D721Med (cell line): ENCODE data around the gene EXOC2.

Experiments used
- DNase-seq: peaks from one replicate; pipeline ENCODE4 v3.0.0; 2011; ENCODE audit warnings: low spot score; ENCODE audit not compliant: insufficient read length
- FAIRE-seq: peaks from 2 replicates; lab custom pipeline; 2011; peaks lifted over from hg19 to GRCh38; lab: Jason Lieb, UNC
- TF ChIP-seq, protein P1 (sequence below): IDR thresholded peaks from 2 replicates; pipeline ENCODE4 v1.5.1; 2012; ENCODE audit warnings: mild to moderate bottlenecking, control low read depth; ENCODE audit not compliant: insufficient read depth; ENCODE audit errors: missing control alignments

The EXOC2 gene

DNA sequence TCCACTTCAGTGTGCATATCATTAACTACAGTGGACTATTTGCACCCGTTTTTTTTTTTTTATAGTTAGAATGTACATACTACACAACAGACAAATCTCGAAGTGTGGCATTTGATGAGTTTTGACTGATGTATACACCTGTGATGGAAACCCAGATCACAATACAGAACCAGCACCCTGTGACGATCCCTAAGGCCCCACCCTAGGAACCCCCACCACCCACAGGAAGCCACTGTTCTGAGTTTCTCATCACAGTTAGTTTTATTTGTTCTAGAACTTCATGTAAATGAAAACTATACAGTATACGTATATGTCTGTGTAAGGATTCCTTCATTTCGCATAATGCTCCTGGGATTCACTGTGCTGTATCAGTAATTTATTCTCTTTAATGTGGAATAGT, 198.5 kb downstream of the EXOC2 start:
- TF ChIP-seq, protein P1, sequence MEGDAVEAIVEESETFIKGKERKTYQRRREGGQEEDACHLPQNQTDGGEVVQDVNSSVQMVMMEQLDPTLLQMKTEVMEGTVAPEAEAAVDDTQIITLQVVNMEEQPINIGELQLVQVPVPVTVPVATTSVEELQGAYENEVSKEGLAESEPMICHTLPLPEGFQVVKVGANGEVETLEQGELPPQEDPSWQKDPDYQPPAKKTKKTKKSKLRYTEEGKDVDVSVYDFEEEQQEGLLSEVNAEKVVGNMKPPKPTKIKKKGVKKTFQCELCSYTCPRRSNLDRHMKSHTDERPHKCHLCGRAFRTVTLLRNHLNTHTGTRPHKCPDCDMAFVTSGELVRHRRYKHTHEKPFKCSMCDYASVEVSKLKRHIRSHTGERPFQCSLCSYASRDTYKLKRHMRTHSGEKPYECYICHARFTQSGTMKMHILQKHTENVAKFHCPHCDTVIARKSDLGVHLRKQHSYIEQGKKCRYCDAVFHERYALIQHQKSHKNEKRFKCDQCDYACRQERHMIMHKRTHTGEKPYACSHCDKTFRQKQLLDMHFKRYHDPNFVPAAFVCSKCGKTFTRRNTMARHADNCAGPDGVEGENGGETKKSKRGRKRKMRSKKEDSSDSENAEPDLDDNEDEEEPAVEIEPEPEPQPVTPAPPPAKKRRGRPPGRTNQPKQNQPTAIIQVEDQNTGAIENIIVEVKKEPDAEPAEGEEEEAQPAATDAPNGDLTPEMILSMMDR = no peak
- DNase-seq (no peak), FAIRE-seq (no peak)

DNA sequence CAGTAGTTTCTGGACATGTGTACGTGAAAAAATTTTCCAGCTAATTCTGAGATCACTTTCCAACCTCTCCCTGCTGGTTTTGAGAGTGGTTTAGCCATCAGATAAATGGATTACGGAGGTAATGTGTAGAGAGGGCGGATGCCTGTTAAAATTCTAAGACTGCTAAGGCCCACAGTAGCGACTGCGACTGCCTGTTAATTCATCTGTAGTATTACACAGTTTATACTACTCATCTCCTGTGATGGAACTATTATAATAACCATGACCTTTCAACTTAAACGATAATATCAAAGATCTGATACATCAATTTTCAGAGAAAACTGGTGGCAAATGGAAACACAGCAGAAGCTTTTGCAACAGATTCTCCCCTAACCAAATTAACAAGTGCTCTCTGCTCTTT, 199.1 kb downstream of the EXOC2 start:
- no peak for FAIRE-seq
- no peak for DNase-seq
- TF ChIP-seq, protein P1 = no peak

DNA sequence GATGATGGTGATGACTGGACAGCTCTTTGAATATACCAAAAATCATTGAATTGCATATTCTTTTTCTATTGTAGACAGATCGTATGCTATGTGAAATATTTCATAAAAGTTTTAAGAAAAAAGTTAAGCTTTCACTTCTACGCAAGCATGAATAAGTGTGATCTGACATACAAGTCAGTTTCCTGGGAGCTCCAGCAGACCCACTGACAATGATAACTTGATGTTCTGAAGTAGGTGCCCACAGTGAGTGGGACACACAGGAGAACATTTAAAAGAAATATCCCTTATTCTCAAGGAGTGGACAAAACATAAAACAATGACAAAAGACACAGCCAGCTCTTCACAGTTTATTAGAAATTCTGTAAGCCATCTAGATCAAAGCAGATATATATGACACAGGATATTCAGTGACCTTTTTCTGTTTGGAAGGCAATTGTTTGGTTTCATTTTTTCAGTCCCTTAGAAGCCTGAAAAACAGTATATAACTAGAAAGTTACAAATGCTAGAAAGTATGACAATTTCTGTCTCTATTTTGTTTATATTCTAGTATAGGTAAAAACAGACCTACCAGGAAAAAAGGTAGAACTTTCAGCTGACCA, 200.0 kb downstream of the EXOC2 start:
- DNase-seq = no peak
- TF ChIP-seq, protein P1 = no peak
- FAIRE-seq = no peak

DNA sequence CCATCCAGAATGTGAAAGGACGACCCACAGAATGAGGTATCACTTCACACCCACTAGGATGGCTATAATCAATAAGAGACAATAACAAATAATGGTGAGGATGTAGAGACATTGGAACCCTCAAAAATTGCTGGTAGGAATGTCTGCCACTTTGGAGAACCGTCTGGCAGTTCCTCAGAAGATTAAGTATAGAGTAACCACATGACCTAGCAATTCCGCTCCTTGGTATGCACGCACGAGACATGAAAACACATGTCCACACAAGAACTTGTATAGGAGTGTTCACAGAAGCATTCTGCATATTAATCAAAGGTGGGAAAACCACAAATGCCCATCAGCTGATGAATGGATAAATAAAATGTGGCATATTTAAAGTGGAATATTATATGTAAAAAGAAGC, 200.8 kb downstream of the EXOC2 start:
- TF ChIP-seq, protein P1 = no peak
- no peak for FAIRE-seq
- no peak for DNase-seq

DNA sequence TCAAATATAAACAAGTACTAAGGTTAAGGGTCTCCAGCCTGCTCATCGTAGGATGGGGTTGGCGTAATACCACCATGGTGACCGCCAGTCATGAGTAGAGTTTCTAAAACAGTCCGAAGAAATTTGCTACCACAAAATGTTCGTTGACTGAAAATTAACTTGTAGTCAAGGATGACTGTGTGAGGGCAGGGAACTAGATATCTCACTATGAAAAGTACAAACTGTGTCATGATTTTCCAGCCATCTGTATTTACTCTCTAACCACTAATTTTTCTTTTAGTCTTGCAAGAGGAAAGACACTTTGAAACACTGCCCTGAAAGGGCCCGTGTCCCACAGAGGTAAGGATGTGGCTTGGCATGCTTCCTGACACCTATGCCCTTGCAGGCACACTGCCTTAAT, 201.7 kb downstream of the EXOC2 start:
- TF ChIP-seq, protein P1 = no peak
- FAIRE-seq (no peak), DNase-seq (no peak)

DNA sequence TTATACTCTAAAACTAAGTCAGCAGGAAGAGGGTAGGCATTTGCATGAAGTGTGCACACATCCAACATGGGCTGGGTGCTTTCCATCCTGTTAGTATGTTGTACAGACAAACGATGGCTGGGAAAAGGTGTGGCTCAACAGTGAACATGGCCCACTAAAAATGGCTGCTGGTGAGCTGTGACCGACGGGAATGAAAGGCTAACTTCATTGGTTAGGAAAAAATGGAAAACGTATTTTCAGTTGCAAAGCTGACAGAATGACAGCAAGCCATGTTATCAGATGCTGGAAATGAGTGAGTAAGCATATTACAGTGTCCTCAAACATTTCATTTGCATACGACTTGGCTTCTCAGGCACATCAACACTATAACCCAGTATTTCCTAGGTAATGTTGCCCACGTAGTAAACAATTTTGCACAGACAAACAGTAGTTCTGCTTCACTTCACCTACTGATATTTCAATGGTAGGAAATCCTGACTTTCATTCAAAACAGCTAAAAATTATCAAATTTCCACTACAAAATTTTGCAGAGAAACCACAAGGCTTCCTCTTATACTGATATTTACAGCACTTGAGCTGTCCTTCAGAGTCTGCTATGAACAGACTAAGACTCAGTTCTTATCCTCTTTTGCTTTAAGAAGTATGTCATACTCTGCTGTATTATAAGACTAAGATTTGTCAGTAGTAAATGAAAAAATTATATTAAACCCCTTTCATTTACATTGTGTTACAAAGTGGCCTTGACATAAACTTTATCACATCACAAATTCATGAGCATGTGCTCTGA, 202.5 kb downstream of the EXOC2 start:
- DNase-seq (no peak), FAIRE-seq (no peak)
- TF ChIP-seq, protein P1 = no peak

DNA sequence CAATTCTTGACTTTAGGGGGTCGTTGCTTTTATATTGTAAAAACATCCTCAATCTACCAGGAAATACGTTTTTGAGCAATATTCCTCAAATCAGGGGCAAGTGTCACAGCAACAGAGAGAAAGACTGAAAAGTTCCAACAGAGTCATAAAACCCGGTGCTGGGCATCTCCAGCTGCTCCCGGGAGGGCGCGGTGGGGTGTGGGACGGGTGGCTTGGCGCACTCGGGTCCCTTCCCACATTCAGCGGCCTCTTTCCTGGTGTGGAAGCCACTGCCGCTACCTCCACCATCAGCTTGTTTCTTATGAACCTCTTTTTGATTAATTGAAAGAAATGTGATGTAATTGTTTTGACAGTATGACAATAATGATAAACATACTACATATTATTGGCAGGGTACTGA, 203.2 kb downstream of the EXOC2 start:
- DNase-seq = no peak
- FAIRE-seq = no peak
- TF ChIP-seq, protein P1 = no peak
